Activated CD4-positive, alpha-beta T cell treated with anti-CD3 and anti-CD28 coated beads for 24 hours (primary cell): ENCODE results near the gene OR2F1.

Experiments
- DNase-seq, 2 donors: peaks; one replicate each; pipeline ENCODE4 v3.0.0-alpha.2; 2020; ENCODE audit warnings: low read depth in 2 of 2

Gene OR2F1

DNA sequence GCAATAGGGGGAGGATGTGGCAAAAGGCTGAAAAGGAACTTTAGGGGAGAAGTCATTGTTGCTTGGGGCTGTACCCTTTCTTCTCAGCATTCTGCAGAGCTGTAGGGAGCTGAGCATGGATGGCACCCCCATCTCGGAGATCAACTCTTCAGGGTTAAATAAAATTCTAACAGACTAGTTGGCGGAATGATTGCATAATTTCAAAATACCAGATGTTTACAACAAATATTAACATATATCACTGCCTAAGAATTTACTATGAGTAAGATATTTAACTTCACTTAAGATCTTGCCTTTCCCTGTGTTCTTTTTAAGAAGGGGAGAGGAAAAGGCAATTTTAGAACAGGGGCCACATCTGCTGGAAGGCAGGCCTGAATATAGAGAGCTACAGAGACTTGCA, 509 bp upstream of the OR2F1 start:
- no peak for DNase-seq

- DNase-seq, result no peak
Observed at GRCh38 chr7:143958781-143959180, 4.1 kb downstream of the OR2F1 start.

DNA sequence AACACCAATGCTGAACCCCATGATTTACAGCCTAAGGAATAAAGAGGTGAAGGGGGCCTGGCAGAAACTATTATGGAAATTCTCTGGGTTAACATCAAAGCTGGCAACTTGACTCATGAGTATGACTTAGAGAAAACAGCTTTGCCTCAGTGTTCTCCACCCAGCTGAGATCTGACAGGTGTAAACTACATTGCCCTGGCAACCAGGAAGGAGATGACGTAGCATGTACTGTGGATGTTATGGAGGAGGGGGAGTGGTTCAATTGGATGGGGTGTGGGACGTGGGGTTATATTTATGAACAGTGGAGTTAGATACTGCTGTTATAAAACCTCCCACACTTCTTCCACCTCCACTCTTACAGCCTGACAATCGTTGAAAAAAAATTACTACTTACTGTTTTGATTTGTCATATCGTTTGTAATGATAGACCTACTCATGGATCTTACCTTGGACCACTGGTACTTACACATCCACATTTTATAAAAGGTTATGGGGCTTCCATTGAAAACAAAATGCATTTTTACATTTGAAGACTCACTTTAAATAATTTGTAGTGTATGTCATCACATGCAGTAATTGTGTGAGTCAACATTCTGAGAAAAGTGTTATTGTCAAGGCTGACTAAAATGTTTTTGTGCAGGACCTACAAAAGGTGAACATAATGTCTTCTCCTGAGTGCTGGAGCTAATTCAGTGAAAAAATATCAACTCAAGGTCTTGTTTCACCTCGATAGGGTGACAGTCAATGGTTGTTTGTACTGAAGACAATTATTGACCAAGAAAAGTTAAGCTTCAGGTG, 6.4 kb downstream of the OR2F1 start:
- no peak for DNase-seq

DNA sequence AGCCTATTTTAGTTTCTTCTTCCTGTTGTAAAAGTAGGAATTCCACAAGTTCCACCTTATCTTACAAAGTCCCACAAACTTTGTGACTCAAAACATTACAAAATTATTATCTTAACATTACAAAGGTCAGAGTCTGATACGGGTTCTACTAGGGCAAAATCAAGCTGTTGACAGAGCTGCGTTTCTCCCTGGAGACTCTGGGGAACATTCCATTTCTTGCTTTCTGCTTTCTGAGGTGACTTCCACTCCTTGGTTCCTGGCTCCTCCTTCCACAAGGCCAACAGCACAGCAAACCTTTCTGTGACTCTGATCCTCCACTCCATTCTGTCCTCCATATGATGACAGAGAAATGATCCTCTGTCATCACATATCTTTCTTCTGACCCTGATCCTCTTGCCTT, 10.6 kb downstream of the OR2F1 start:
- DNase-seq, result no peak

DNA sequence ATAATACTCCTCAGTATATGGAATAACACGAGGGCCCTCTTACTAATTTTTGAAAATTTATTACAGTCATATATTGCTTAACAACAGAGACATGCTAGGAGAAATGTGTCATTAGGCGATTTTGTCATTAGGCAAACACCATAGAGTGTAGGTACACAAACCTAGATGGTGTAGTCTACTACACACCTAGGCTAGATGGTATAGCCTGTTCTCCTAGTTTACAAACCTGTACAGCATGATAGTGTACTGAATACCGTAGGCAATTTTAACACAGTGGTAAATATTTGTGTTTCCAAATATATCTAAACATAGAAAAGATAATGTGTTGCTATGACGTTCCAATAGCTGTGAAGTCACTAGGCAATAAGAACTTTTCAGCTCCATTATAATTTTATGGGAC, 12.8 kb downstream of the OR2F1 start:
- DNase-seq, result no peak

GRCh38 chr7:143973870-143974416, 19.3 kb downstream of the OR2F1 start:
- DNase-seq, result no peak

- DNase-seq, result no peak
Observed at GRCh38 chr7:143974459-143974858, 19.8 kb downstream of the OR2F1 start.

DNA sequence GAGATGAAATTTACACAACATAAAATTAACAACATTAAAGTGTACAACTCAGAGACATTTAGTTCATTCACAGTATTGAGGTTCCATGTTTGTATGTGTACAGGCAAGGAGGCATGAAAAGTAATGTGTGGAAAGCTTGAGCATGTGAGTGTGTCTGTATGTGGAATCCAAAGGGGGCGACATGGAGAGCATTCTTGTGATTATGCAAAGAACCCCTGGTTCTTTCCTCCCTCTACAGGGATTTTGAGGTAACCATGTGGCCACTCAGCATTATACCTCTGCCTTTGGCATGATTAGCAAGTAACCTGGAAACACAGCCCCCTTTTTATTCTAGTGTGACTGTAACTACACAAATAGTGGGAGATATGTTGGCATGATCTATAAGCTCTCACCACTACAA, 21.0 kb downstream of the OR2F1 start:
- no peak for DNase-seq

DNA sequence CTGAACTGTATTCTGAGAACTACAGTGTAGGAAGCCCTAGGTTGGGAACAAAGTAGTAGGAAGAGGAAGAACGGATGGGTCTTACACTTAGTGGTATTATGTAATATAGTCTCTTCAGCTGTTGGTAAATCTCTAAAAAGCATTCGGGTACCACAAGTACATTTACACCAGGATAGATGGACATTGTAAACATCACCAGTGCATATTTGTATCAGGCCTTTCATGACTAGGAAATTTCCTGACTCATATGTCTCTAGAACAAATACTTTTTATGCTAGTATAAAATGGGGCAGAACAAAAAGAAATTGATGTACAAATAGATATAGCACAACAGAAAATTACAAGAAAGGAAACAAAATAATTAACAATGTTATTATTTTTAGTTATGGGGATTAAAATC, 23.9 kb downstream of the OR2F1 start:
- no peak for DNase-seq

DNA sequence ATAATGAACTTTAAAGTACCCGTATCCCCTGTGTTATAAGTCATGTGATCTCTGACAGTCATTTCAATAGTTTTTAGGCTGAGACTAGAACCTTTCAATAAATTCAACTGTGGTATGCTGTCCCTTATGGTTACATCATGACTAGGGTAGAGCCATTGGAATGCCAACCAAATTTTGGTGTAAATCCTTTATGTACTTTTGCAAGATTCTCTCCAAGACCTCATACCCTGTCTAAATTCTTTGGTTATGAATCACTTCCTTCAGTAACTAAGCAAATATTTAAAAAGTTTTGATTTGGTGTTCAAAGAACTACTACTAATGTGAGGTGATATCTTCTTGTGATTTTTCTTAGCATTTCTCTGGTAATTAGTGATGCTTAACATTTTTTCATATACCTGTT, 24.7 kb downstream of the OR2F1 start:
- no peak for DNase-seq

DNA sequence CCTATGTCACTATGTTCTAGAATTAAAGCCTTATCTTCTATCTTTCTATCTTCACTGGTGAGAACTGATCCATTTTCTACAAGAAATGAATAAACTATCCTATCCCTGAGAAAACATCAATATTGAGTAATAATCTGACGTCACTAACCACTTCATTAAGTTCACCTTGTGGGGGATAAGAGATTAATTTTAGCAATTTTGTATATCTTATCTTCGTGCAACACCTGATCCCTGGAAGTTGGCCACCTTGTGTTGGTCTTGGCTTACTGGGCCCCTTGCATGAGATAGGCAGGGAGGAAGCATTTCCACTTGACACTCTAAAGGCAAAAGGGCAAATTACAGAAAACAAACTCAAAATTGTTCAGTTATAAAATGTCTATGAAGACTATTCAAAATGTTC, 25.4 kb downstream of the OR2F1 start:
- no peak for DNase-seq

DNA sequence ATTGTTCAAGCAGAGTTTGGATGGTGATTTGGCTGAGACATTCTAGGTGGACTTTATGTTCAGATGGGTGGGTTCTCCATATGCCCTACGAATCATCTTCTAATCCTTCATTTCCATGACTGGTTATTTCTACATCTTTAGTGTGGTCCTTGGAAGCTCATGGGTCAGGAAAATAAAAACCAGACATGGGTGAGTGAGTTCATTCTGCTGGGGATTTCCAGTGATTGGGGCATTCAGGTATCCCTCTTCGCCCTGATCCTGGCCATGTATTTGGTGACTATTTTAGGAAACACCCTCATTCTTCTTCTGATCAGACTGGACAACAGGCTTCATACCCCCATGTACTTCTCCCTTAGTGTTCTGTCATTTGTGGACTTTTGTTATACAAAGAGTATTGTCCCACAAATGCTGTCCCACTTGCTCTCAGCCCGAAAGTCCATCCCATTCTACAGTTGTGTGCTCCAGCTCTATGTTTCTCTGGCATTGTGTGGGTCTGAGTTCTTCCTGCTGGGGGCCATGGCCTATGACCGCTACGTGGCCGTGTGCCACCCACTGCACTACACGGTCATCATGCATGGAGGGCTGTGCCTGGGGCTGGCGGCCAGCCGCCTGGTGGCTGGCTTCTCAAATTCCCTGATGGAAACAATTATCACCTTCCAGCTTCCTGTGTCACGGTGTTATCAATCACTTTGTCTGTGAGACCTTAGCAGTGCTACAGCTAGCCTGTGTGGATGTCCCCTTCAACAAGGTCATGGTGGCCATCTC, 26.3 kb downstream of the OR2F1 start:
- DNase-seq, result no peak

DNA sequence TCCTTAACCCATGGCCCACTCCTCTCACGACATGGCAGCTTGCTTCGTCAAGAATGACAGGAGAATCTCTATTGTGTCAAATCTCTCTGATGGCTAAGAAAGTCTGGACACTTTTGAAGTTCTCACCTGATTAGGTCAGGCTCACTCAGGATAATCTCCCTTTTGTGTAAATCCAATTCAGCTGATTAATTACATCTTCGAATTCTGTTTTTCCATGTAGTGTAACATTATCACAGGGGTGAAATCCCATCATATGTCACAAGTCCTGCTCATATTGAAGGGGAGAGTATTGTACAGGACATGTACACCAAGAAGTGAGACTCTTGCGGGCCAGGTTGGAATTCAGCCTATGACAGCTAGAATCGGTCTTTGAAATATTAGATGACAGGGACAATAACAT, 29.3 kb downstream of the OR2F1 start:
- no peak for DNase-seq

DNA sequence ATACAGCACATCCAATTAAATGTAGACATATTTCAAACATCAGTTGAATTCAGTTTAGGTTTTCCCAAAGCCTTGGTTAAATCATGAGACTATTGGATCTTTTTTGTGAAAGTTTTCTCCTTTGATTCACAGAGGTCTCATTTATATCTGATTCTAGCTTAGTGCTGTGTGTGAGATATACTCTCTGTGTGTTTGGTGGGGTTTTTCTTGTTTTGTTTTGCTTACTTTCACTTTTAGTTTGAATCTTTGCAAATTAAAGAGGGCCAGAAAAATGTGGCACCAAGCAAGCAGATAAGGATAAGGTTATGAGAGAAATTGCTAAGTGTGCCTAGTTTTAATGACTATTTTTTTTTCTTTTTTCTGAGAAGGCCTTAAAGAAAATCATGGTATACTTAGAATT, 32.9 kb downstream of the OR2F1 start:
- DNase-seq, result no peak

DNA sequence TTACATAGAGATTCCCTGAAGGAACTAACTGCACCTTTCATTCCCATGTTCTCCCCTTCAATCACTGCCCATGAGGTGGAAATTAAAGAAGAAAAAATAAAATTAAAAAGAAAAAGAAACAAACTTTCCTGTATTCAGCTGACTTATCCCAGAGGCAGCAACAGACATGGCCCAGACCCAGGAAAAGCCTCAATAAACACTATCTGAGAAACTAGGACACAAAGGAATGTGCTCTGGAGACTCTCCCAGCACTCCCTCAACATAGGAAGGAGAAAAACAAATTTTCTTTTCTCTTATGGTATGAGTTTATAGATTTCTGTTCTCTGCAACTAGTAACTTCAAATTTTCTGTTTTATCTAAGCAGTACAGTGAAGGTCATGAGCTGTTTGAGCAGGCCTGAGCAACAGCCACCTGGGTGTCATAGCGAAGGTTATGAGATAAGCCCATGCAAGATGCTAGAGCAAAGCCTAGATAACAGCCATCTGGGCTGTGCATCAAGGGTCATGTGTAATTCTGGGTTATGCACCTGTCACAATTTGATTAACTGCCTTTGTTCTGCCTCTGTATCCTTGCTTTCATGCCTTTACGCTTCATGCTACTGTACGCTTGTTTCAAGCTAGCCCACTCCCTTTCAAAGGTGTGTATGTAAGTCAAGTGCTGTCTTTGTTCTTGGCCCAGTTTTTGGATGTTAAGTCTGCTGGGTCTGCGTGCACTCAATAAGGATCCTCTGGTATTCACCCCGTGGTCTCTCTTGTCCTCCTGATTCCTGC, 34.5 kb downstream of the OR2F1 start:
- DNase-seq, result no peak

DNA sequence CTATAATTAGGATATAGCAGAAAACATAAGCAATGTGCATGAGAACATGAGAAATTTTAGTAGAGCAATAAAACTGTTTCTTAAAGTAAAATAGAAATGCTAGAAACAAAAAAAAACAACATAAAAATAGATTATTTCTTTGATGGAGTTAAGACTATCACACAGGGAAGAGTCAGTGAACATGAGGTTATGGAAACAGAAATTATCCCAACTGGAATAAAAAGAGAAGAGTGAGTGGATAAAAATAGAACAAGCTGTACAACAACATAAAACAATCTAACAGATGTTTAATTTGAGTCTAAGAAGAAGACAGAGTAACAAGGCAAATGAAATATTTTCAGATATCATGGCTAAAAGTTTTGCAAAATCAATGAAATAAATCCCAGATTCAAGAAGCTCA, 38.0 kb downstream of the OR2F1 start:
- no peak for DNase-seq

- DNase-seq, result no peak
Observed at GRCh38 chr7:143993924-143994323, 39.3 kb downstream of the OR2F1 start.

DNA sequence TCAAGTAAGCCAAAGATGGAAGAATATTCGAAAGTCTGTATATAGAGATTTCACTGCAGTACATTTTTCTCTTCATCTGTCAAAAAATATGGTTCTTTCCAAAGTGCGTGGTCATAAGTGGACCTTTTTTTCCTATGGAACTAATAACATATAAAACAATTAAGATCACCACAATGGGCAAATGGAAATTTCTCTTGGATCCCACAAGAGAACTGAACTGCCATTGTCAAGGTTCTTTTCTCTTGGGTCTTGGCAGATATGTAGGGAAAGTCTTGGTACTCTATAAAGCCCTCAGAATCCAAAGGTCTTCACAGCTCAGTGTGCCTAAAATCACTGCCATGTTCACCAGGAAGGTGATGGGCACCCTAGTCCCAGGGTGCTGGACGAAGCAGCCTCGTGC, 45.4 kb downstream of the OR2F1 start, which contains the start of gene OR6B1:
Gene OR6B1, plus strand, starts transcription at position 301 of the 400 bp plus-strand sequence. CDS start 3,677 bp downstream, outside the sequence.
- DNase-seq, result no peak

- DNase-seq, result no peak
Observed at GRCh38 chr7:144001543-144001942, 46.9 kb downstream of the OR2F1 start.

GRCh38 chr7:144004703-144005102, 50.1 kb downstream of the OR2F1 start:
- no peak for DNase-seq

- no peak for DNase-seq
Observed at GRCh38 chr7:144006029-144006691, 51.5 kb downstream of the OR2F1 start.

DNA sequence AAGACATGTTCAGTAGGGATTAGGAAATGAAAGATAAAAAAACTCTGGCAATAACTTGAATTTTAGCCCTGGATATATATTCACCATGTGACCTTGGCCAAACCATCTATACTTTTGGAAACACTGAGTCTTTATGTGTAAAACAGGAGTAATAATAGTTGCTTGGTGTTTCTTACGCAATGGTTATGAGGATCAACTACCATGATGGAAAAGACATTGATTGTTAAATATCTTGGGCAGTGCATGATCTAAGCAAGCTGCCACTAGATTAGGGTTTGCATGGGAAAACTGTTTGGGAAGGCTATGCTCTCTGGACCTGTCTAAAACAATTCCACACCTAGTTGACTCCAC, 52.0 kb downstream of the OR2F1 start:
- no peak for DNase-seq
